Right atrium auricular region (tissue), 2 donors: ENCODE data around the gene RYR1. TPM values are rescaled to one million over a fixed set of nuclear protein-coding genes. Genes with fewer than 3 reads are reported as not detected.
A peak's percentile ranks its signal among the peaks of the same experiment; 100 is the strongest.
"Not testable (repeated sequence)": the region's sequence is repeated elsewhere in the genome, so short reads cannot be mapped to it uniquely, and the experiment has no call there.

ENCODE experiments used
- DNase-seq: peaks from one replicate; pipeline ENCODE4 v3.0.0-alpha.2; 2019; ENCODE audit warnings: low spot score
- H3K27ac ChIP-seq, 2 donors: fragments of 200-600 bp; sonication (generic); 1 replicate in 1 of 2; 2 replicates in 1 of 2; pipeline ENCODE4 v1.5.1; 2016 to 2019
- H3K27me3 ChIP-seq, 2 donors: fragments of 200-600 bp; sonication (generic); one replicate each; pipeline versions ENCODE4 v1.5.1 to v1.6.0; 2017 to 2019
- H3K36me3 ChIP-seq: fragments of 200-600 bp; sonication (generic); one replicate; pipeline ENCODE4 v1.5.1; 2016
- H3K4me1 ChIP-seq, 2 donors: fragments of 200-600 bp; sonication (generic); one replicate each; pipeline versions ENCODE4 v1.5.1 to v1.6.0; 2017 to 2019
- H3K4me3 ChIP-seq, 2 donors: fragments of 200-600 bp; sonication (generic); 1 replicate in 1 of 2; 2 replicates in 1 of 2; pipeline ENCODE4 v1.5.1; 2017 to 2019; ENCODE audit warnings: mild to moderate bottlenecking in 1 of 2, moderate library complexity in 1 of 2
- H3K9me3 ChIP-seq, 2 donors: fragments of 200-600 bp; sonication (generic); one replicate each; pipeline ENCODE4 v1.5.1; 2019
- CTCF ChIP-seq, 2 donors: fragments of 200-600 bp; sonication (generic); IDR thresholded peaks; one replicate each; pipeline ENCODE4 v1.5.1; 2019; ENCODE audit warnings: antibody characterized with exemption in 2 of 2
- total RNA-seq, 2 donors: library from RNA; depleted of rRNA; stranded (reverse); fragments of >200 nt; gene quantifications; one replicate each; pipeline ENCODE4 v1.1.0, GENCODE V29; 2016

RYR1 gene
- total RNA-seq, 2 donors from 2014 or later = 0.33 to 1.7 TPM

GRCh38 chr19:38626401-38626800 is 192.9 kb downstream of the RYR1 start:
- peaks cover 97% of the 10 kb centered on the region for H3K36me3 ChIP-seq
- no peak overlapping the region for H3K27ac ChIP-seq
- H3K4me3 ChIP-seq = no peak overlapping the region
- no peaks in the 10 kb centered on the region for H3K4me1 ChIP-seq
- DNase-seq = no peak
- H3K27me3 ChIP-seq = no peaks in the 10 kb centered on the region
- H3K9me3 ChIP-seq = no peaks in the 10 kb centered on the region
- no peak for TF ChIP-seq CTCF (IDR thresholded peaks at IDR 0.05)

GRCh38 chr19:38629568-38629967 is 196.1 kb downstream of the RYR1 start:
- no peak for DNase-seq
- Histone ChIP-seq H3K36me3 (peaks cover 93% of the 10 kb centered on the region), H3K27me3 (no peaks in the 10 kb centered on the region), H3K27ac (no peak overlapping the region), H3K4me1 (no peaks in the 10 kb centered on the region), H3K4me3 (no peak overlapping the region), H3K9me3 (no peaks in the 10 kb centered on the region)
- TF ChIP-seq CTCF (IDR thresholded peaks at IDR 0.05) = no peak

GRCh38 chr19:38631301-38631700 is 197.8 kb downstream of the RYR1 start:
- not testable (repeated sequence) for H3K27ac ChIP-seq, DNase-seq, H3K4me1 ChIP-seq, H3K9me3 ChIP-seq, H3K27me3 ChIP-seq, H3K4me3 ChIP-seq
- peaks cover 92% of the 10 kb centered on the region for H3K36me3 ChIP-seq

GRCh38 chr19:38631811-38632475 is 198.5 kb downstream of the RYR1 start:
- H3K4me1 ChIP-seq, H3K4me3 ChIP-seq, DNase-seq, H3K27ac ChIP-seq, H3K9me3 ChIP-seq, H3K27me3 ChIP-seq: not testable (repeated sequence)
- H3K36me3 ChIP-seq = peaks cover 87% of the 10 kb centered on the region

- no peak for DNase-seq
- no peak overlapping the region for H3K27ac ChIP-seq
- H3K9me3 ChIP-seq = no peaks in the 10 kb centered on the region
- TF ChIP-seq CTCF (IDR thresholded peaks at IDR 0.05) = no peak
- H3K36me3 ChIP-seq = peaks cover 85% of the 10 kb centered on the region
- H3K27me3 ChIP-seq = no peaks in the 10 kb centered on the region
- H3K4me3 ChIP-seq = no peak overlapping the region
- H3K4me1 ChIP-seq = peaks cover 0 to 15% of the 10 kb centered on the region in 2 donors
Observed at GRCh38 chr19:38632476-38633213, 199.2 kb downstream of the RYR1 start.

GRCh38 chr19:38634757-38635482 is 201.4 kb downstream of the RYR1 start:
- peak; percentile 79 for DNase-seq
- H3K36me3 ChIP-seq = peaks cover 63% of the 10 kb centered on the region
- no peak overlapping the region for H3K4me3 ChIP-seq
- TF ChIP-seq CTCF (IDR thresholded peaks at IDR 0.05) = peak; percentile 77 to 98
- H3K9me3 ChIP-seq = no peaks in the 10 kb centered on the region
- H3K27ac ChIP-seq = peak overlapping the region; percentile 15 to 31
- peaks cover 0 to 21% of the 10 kb centered on the region in 2 donors for H3K4me1 ChIP-seq
- H3K27me3 ChIP-seq = no peaks in the 10 kb centered on the region
